Measurements from ENCODE around the gene DUS2.

Gene DUS2

DNA sequence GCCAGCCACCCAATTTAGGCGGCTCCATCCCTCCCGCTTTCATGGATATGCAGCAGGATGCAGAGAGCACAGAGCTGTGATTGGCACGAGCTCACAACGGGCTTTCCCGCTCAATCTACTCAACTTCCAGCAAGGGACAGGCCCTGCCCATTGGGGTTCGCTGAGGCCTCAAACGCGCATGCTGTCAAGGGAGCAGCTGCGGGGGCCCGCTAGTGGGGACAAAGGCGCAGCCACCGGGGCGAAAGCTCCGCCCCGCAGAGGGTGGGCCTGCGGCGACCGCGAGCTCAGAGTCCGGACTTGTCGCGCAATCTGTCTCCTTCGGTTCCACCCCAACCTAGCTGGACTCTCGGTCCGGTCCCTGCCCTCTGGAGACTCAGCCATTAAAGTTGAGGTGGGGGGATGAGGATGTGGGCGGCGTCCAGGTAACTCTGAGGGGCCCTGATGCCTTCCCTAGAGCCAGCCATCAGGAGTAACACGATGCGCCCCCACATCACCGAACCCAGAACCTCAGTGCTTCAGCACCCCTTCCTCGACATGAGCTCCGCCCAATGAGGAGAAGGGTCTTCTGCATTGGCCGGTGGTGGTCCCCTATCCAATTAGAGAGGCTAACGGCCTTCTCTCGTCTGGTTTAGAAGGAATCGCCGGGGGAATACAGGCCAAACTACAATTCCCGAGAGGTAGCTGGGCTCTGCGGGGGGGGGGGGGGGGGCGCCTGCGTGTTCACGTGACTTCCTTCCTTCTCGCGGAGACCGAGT, 61.6 kb downstream of the DUS2 start (continued):
- TF ChIP-seq, protein P1, sequence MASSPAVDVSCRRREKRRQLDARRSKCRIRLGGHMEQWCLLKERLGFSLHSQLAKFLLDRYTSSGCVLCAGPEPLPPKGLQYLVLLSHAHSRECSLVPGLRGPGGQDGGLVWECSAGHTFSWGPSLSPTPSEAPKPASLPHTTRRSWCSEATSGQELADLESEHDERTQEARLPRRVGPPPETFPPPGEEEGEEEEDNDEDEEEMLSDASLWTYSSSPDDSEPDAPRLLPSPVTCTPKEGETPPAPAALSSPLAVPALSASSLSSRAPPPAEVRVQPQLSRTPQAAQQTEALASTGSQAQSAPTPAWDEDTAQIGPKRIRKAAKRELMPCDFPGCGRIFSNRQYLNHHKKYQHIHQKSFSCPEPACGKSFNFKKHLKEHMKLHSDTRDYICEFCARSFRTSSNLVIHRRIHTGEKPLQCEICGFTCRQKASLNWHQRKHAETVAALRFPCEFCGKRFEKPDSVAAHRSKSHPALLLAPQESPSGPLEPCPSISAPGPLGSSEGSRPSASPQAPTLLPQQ (tag by site-specific recombination; IDR thresholded peaks at IDR 0.05): peak; percentile 81
- TF ChIP-seq ZNF394 (tag by site-specific recombination; IDR thresholded peaks at IDR 0.05; ENCODE audit: borderline replicate concordance) (peak; percentile 89), ZNF423 (tag by site-specific recombination; IDR thresholded peaks at IDR 0.05) (no peak), FEZF1 (tag by site-specific recombination; IDR thresholded peaks at IDR 0.05) (0 out of 2 replicates have a peak, but pooled peaks have one; percentile 29), ZNF76 (tag by site-specific recombination; IDR thresholded peaks at IDR 0.05; ENCODE audit: borderline replicate concordance, low read depth) (peak; percentile 29; the same call in 1 of the 2 replicates), ZBTB7A (tag by site-specific recombination; IDR thresholded peaks at IDR 0.05; ENCODE audit: low read depth) (no peak; the same call in 1 of the 2 replicates), ZBTB20 (tag by site-specific recombination; IDR thresholded peaks at IDR 0.05) (peak; percentile 82), YY1 (tag by site-specific recombination; IDR thresholded peaks at IDR 0.05) (no peak), ZEB2 (tag by site-specific recombination; IDR thresholded peaks at IDR 0.05) (peak; percentile 83), SP2 (tag by site-specific recombination; IDR thresholded peaks at IDR 0.05) (peak; percentile 80), WT1 (tag by site-specific recombination; IDR thresholded peaks at IDR 0.05) (no peak), YY2 (tag by site-specific recombination; IDR thresholded peaks at IDR 0.05) (peak; percentile 41; the same call in 1 of the 2 replicates), ZNF341 (tag by site-specific recombination; IDR thresholded peaks at IDR 0.05; ENCODE audit: low read depth) (no peak), GLIS2 (tag by site-specific recombination; IDR thresholded peaks at IDR 0.05) (peak; percentile 95), ZNF677 (tag by site-specific recombination; IDR thresholded peaks at IDR 0.05) (no peak), OSR2 (tag by site-specific recombination; IDR thresholded peaks at IDR 0.05) (0 out of 2 replicates have a peak, but pooled peaks have one; percentile 38)
- TF ChIP-seq, protein P2, sequence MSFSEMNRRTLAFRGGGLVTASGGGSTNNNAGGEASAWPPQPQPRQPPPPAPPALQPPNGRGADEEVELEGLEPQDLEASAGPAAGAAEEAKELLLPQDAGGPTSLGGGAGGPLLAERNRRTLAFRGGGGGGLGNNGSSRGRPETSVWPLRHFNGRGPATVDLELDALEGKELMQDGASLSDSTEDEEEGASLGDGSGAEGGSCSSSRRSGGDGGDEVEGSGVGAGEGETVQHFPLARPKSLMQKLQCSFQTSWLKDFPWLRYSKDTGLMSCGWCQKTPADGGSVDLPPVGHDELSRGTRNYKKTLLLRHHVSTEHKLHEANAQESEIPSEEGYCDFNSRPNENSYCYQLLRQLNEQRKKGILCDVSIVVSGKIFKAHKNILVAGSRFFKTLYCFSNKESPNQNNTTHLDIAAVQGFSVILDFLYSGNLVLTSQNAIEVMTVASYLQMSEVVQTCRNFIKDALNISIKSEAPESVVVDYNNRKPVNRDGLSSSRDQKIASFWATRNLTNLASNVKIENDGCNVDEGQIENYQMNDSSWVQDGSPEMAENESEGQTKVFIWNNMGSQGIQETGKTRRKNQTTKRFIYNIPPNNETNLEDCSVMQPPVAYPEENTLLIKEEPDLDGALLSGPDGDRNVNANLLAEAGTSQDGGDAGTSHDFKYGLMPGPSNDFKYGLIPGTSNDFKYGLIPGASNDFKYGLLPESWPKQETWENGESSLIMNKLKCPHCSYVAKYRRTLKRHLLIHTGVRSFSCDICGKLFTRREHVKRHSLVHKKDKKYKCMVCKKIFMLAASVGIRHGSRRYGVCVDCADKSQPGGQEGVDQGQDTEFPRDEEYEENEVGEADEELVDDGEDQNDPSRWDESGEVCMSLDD (tag by site-specific recombination; IDR thresholded peaks at IDR 0.05): peak; percentile 74
- TF ChIP-seq, protein P3, sequence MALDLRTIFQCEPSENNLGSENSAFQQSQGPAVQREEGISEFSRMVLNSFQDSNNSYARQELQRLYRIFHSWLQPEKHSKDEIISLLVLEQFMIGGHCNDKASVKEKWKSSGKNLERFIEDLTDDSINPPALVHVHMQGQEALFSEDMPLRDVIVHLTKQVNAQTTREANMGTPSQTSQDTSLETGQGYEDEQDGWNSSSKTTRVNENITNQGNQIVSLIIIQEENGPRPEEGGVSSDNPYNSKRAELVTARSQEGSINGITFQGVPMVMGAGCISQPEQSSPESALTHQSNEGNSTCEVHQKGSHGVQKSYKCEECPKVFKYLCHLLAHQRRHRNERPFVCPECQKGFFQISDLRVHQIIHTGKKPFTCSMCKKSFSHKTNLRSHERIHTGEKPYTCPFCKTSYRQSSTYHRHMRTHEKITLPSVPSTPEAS (tag by site-specific recombination; IDR thresholded peaks at IDR 0.05): no peak
- TF ChIP-seq, protein P4, sequence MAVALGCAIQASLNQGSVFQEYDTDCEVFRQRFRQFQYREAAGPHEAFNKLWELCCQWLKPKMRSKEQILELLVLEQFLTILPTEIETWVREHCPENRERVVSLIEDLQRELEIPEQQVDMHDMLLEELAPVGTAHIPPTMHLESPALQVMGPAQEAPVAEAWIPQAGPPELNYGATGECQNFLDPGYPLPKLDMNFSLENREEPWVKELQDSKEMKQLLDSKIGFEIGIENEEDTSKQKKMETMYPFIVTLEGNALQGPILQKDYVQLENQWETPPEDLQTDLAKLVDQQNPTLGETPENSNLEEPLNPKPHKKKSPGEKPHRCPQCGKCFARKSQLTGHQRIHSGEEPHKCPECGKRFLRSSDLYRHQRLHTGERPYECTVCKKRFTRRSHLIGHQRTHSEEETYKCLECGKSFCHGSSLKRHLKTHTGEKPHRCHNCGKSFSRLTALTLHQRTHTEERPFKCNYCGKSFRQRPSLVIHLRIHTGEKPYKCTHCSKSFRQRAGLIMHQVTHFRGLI (tag by site-specific recombination; IDR thresholded peaks at IDR 0.05): 0 out of 2 replicates have a peak, but pooled peaks have one; percentile 13
- TF ChIP-seq, protein P5, sequence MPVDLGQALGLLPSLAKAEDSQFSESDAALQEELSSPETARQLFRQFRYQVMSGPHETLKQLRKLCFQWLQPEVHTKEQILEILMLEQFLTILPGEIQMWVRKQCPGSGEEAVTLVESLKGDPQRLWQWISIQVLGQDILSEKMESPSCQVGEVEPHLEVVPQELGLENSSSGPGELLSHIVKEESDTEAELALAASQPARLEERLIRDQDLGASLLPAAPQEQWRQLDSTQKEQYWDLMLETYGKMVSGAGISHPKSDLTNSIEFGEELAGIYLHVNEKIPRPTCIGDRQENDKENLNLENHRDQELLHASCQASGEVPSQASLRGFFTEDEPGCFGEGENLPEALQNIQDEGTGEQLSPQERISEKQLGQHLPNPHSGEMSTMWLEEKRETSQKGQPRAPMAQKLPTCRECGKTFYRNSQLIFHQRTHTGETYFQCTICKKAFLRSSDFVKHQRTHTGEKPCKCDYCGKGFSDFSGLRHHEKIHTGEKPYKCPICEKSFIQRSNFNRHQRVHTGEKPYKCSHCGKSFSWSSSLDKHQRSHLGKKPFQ (tag by site-specific recombination; IDR thresholded peaks at IDR 0.05): no peak
- TF ChIP-seq, protein P6, sequence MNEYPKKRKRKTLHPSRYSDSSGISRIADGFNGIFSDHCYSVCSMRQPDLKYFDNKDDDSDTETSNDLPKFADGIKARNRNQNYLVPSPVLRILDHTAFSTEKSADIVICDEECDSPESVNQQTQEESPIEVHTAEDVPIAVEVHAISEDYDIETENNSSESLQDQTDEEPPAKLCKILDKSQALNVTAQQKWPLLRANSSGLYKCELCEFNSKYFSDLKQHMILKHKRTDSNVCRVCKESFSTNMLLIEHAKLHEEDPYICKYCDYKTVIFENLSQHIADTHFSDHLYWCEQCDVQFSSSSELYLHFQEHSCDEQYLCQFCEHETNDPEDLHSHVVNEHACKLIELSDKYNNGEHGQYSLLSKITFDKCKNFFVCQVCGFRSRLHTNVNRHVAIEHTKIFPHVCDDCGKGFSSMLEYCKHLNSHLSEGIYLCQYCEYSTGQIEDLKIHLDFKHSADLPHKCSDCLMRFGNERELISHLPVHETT (tag by site-specific recombination; IDR thresholded peaks at IDR 0.05): no peak
- TF ChIP-seq, protein P7, sequence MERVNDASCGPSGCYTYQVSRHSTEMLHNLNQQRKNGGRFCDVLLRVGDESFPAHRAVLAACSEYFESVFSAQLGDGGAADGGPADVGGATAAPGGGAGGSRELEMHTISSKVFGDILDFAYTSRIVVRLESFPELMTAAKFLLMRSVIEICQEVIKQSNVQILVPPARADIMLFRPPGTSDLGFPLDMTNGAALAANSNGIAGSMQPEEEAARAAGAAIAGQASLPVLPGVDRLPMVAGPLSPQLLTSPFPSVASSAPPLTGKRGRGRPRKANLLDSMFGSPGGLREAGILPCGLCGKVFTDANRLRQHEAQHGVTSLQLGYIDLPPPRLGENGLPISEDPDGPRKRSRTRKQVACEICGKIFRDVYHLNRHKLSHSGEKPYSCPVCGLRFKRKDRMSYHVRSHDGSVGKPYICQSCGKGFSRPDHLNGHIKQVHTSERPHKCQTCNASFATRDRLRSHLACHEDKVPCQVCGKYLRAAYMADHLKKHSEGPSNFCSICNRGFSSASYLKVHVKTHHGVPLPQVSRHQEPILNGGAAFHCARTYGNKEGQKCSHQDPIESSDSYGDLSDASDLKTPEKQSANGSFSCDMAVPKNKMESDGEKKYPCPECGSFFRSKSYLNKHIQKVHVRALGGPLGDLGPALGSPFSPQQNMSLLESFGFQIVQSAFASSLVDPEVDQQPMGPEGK (tag by site-specific recombination; IDR thresholded peaks at IDR 0.05): peak; percentile 91
